WTC11 (cell line): ENCODE measurements around the gene LRRC8C. TPM values are rescaled to one million over a fixed set of nuclear protein-coding genes. Genes with fewer than 3 reads are reported as not detected.

Source experiments
- ATAC-seq: fragments of 200-7000 bp; cut with Tn5 transposase; 2 replicates; pipeline ENCODE4 v1.10.0; 2021; ENCODE audit warnings: mild to moderate bottlenecking, moderate library complexity
- CTCF ChIA-PET: fragments of 300-600 bp; sonication (Branson Sonifier 250); formaldehyde crosslinking; loops from one replicate; lab custom pipeline; 2021; ENCODE audit warnings: antibody characterized with exemption; lab: Charles Lee
- POLR2A ChIA-PET: fragments of 350-600 bp; sonication (Branson Sonifier 250); formaldehyde crosslinking; loops from one replicate; lab custom pipeline; 2021; ENCODE audit warnings: antibody characterized with exemption; lab: Charles Lee
- DNase-seq: peaks from one replicate; pipeline ENCODE4 v3.0.0; 2021; ENCODE audit warnings: low spot score
- H3K27ac Mint-ChIP-seq: 2 replicates; pipeline ENCODE4 v1.8.0; 2021; ENCODE audit warnings: mixed read lengths
- H3K27me3 Mint-ChIP-seq: 2 replicates; pipeline ENCODE4 v1.8.0; 2021; ENCODE audit warnings: low read depth, mild to moderate bottlenecking, moderate library complexity, mixed read lengths
- H3K36me3 Mint-ChIP-seq: 2 replicates; pipeline ENCODE4 v1.8.0; 2021; ENCODE audit warnings: mixed read lengths
- H3K4me1 Mint-ChIP-seq: 2 replicates; pipeline ENCODE4 v1.8.0; 2022; ENCODE audit warnings: mixed read lengths
- H3K4me3 Mint-ChIP-seq: 2 replicates; pipeline ENCODE4 v1.8.0; 2021; ENCODE audit warnings: mild to moderate bottlenecking, moderate library complexity, mixed read lengths
- H3K9me3 Mint-ChIP-seq: 2 replicates; pipeline ENCODE4 v1.8.0; 2021; ENCODE audit warnings: mixed read lengths
- FOXP1 ChIP-seq: sonication (generic); formaldehyde crosslinking; IDR thresholded peaks from 2 replicates; pipeline ENCODE4 v1.8.0; 2022; ENCODE audit warnings: missing genetic modification reagents, mild to moderate bottlenecking, moderate library complexity, borderline replicate concordance
- GRHL2 ChIP-seq: fragments of 250-450 bp; sonication (Bioruptor Pico); IDR thresholded peaks from 2 replicates; pipeline ENCODE4 v1.8.0; 2022; ENCODE audit warnings: mild to moderate bottlenecking, moderate library complexity; ENCODE audit not compliant: insufficient replicate concordance, severe bottlenecking
- JUN ChIP-seq: sonication (generic); formaldehyde crosslinking; IDR thresholded peaks from 2 replicates; pipeline ENCODE4 v1.8.0; 2023; ENCODE audit warnings: mild to moderate bottlenecking, missing genetic modification reagents
- KAT7 ChIP-seq: sonication (generic); formaldehyde crosslinking; IDR thresholded peaks from 2 replicates; pipeline ENCODE4 v1.8.1; 2023; ENCODE audit warnings: missing genetic modification reagents, mild to moderate bottlenecking, borderline replicate concordance
- MXD4 ChIP-seq: fragments of 250-450 bp; sonication (Bioruptor Pico); IDR thresholded peaks from 2 replicates; pipeline ENCODE4 v1.8.0; 2021; ENCODE audit warnings: mild to moderate bottlenecking, moderate library complexity, borderline replicate concordance
- NFATC4 ChIP-seq: fragments of 250-450 bp; sonication (Bioruptor Pico); IDR thresholded peaks from 2 replicates; pipeline ENCODE4 v1.9.0; 2021; ENCODE audit warnings: mild to moderate bottlenecking
- NFE2L1 ChIP-seq: sonication (generic); formaldehyde crosslinking; IDR thresholded peaks from 2 replicates; pipeline ENCODE4 v1.8.1; 2023; ENCODE audit warnings: missing genetic modification reagents
- NR3C1 ChIP-seq: sonication (generic); formaldehyde crosslinking; conservative IDR thresholded peaks from 2 replicates; pipeline ENCODE4 v1.8.1; 2023; ENCODE audit warnings: low read depth, mild to moderate bottlenecking, missing genetic modification reagents
- SMAD3 ChIP-seq: sonication (generic); formaldehyde crosslinking; IDR thresholded peaks from 2 replicates; pipeline ENCODE4 v1.8.0; 2022; ENCODE audit warnings: missing genetic modification reagents, mild to moderate bottlenecking, borderline replicate concordance
- SOX15 ChIP-seq: fragments of 250-450 bp; sonication (Bioruptor Pico); IDR thresholded peaks from 2 replicates; pipeline ENCODE4 v1.9.0; 2021; ENCODE audit warnings: mild to moderate bottlenecking
- TEAD1 ChIP-seq: sonication (generic); formaldehyde crosslinking; IDR thresholded peaks from 2 replicates; pipeline ENCODE4 v1.8.0; 2022; ENCODE audit warnings: mild to moderate bottlenecking, missing genetic modification reagents
- TEAD4 ChIP-seq: sonication (generic); formaldehyde crosslinking; IDR thresholded peaks from 2 replicates; pipeline ENCODE4 v1.8.0; 2022; ENCODE audit warnings: mild to moderate bottlenecking, missing genetic modification reagents
- ZNF263 ChIP-seq: sonication (generic); formaldehyde crosslinking; IDR thresholded peaks from 2 replicates; pipeline ENCODE4 v1.8.1; 2022; ENCODE audit warnings: low read depth, mild to moderate bottlenecking, moderate library complexity, missing genetic modification reagents
- total RNA-seq: library from RNA; stranded (reverse); gene quantifications from 3 replicates; pipeline ENCODE4 v1.2.3, GENCODE V29; 2021
- TF ChIP-seq, protein P1 (sequence below): sonication (generic); formaldehyde crosslinking; IDR thresholded peaks from 2 replicates; pipeline ENCODE4 v1.8.0; 2023; ENCODE audit warnings: missing genetic modification reagents, mild to moderate bottlenecking, borderline replicate concordance
- TF ChIP-seq, protein P2 (sequence below): fragments of 200-600 bp; IDR thresholded peaks from 2 replicates; pipeline ENCODE4 v1.8.0; 2022; ENCODE audit warnings: antibody characterized with exemption
- TF ChIP-seq, protein P3 (sequence below): sonication (generic); formaldehyde crosslinking; IDR thresholded peaks from 2 replicates; pipeline ENCODE4 v1.8.1; 2022; ENCODE audit warnings: mild to moderate bottlenecking, moderate library complexity, missing genetic modification reagents
- TF ChIP-seq, protein P4 (sequence below): sonication (generic); formaldehyde crosslinking; IDR thresholded peaks from 2 replicates; pipeline ENCODE4 v1.8.0; 2022; ENCODE audit warnings: mild to moderate bottlenecking, missing genetic modification reagents
- TF ChIP-seq, protein P5 (sequence below): sonication (generic); formaldehyde crosslinking; IDR thresholded peaks from 2 replicates; pipeline ENCODE4 v1.8.1; 2022; ENCODE audit warnings: low read depth, missing genetic modification reagents, borderline replicate concordance
- TF ChIP-seq, protein P6 (sequence below): sonication (generic); formaldehyde crosslinking; IDR thresholded peaks from 2 replicates; pipeline ENCODE4 v1.8.1; 2023; ENCODE audit warnings: mild to moderate bottlenecking, missing genetic modification reagents, moderate library complexity

Gene LRRC8C
- total RNA-seq, 1 experiment from 2014 or later = 1.8 TPM

DNA sequence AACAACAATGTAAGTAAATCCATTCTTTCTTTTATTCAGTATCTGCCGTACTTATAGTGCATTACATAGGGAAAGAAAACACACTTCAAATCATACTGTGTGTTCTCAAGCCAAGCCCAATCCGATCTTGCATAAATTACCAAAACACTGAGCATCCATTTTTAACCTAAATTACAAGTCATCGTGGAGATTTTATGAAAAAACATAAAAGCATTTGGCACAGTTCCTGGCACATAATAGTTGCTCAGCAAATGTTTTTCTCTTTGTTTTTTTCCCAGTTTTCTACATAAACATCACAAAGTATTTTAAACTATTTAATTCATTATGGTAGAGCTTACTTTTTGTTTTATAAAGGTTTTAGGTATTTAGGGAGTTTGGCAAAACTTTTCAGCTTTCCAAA, 48.1 kb upstream of the LRRC8C start:
- ChIA-PET CTCF (no interaction called here), POLR2A (no interaction called here)
- TF ChIP-seq TEAD1 (CRISPR knock-in tag) = no peak
- TF ChIP-seq MXD4 = no peak
- no peak for TF ChIP-seq GRHL2 (CRISPR knock-in tag)
- TF ChIP-seq ZNF263 = no peak
- TF ChIP-seq, protein P1, sequence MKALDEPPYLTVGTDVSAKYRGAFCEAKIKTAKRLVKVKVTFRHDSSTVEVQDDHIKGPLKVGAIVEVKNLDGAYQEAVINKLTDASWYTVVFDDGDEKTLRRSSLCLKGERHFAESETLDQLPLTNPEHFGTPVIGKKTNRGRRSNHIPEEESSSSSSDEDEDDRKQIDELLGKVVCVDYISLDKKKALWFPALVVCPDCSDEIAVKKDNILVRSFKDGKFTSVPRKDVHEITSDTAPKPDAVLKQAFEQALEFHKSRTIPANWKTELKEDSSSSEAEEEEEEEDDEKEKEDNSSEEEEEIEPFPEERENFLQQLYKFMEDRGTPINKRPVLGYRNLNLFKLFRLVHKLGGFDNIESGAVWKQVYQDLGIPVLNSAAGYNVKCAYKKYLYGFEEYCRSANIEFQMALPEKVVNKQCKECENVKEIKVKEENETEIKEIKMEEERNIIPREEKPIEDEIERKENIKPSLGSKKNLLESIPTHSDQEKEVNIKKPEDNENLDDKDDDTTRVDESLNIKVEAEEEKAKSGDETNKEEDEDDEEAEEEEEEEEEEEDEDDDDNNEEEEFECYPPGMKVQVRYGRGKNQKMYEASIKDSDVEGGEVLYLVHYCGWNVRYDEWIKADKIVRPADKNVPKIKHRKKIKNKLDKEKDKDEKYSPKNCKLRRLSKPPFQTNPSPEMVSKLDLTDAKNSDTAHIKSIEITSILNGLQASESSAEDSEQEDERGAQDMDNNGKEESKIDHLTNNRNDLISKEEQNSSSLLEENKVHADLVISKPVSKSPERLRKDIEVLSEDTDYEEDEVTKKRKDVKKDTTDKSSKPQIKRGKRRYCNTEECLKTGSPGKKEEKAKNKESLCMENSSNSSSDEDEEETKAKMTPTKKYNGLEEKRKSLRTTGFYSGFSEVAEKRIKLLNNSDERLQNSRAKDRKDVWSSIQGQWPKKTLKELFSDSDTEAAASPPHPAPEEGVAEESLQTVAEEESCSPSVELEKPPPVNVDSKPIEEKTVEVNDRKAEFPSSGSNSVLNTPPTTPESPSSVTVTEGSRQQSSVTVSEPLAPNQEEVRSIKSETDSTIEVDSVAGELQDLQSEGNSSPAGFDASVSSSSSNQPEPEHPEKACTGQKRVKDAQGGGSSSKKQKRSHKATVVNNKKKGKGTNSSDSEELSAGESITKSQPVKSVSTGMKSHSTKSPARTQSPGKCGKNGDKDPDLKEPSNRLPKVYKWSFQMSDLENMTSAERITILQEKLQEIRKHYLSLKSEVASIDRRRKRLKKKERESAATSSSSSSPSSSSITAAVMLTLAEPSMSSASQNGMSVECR (CRISPR knock-in tag) = no peak
- TF ChIP-seq NFATC4 = no peak
- TF ChIP-seq, protein P2, sequence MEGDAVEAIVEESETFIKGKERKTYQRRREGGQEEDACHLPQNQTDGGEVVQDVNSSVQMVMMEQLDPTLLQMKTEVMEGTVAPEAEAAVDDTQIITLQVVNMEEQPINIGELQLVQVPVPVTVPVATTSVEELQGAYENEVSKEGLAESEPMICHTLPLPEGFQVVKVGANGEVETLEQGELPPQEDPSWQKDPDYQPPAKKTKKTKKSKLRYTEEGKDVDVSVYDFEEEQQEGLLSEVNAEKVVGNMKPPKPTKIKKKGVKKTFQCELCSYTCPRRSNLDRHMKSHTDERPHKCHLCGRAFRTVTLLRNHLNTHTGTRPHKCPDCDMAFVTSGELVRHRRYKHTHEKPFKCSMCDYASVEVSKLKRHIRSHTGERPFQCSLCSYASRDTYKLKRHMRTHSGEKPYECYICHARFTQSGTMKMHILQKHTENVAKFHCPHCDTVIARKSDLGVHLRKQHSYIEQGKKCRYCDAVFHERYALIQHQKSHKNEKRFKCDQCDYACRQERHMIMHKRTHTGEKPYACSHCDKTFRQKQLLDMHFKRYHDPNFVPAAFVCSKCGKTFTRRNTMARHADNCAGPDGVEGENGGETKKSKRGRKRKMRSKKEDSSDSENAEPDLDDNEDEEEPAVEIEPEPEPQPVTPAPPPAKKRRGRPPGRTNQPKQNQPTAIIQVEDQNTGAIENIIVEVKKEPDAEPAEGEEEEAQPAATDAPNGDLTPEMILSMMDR = no peak
- no peak for TF ChIP-seq KAT7 (CRISPR knock-in tag)
- no peak for TF ChIP-seq FOXP1 (CRISPR knock-in tag)
- TF ChIP-seq, protein P3, sequence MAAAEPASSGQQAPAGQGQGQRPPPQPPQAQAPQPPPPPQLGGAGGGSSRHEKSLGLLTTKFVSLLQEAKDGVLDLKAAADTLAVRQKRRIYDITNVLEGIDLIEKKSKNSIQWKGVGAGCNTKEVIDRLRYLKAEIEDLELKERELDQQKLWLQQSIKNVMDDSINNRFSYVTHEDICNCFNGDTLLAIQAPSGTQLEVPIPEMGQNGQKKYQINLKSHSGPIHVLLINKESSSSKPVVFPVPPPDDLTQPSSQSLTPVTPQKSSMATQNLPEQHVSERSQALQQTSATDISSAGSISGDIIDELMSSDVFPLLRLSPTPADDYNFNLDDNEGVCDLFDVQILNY (CRISPR knock-in tag) = no peak
- no peak for TF ChIP-seq NFE2L1 (CRISPR knock-in tag)
- TF ChIP-seq TEAD4 (CRISPR knock-in tag) = no peak
- TF ChIP-seq SOX15 (CRISPR knock-in tag) = no peak
- TF ChIP-seq, protein P4, sequence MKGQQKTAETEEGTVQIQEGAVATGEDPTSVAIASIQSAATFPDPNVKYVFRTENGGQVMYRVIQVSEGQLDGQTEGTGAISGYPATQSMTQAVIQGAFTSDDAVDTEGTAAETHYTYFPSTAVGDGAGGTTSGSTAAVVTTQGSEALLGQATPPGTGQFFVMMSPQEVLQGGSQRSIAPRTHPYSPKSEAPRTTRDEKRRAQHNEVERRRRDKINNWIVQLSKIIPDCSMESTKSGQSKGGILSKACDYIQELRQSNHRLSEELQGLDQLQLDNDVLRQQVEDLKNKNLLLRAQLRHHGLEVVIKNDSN (CRISPR knock-in tag) = no peak
- TF ChIP-seq NR3C1 (CRISPR knock-in tag) = no peak
- TF ChIP-seq, protein P5, sequence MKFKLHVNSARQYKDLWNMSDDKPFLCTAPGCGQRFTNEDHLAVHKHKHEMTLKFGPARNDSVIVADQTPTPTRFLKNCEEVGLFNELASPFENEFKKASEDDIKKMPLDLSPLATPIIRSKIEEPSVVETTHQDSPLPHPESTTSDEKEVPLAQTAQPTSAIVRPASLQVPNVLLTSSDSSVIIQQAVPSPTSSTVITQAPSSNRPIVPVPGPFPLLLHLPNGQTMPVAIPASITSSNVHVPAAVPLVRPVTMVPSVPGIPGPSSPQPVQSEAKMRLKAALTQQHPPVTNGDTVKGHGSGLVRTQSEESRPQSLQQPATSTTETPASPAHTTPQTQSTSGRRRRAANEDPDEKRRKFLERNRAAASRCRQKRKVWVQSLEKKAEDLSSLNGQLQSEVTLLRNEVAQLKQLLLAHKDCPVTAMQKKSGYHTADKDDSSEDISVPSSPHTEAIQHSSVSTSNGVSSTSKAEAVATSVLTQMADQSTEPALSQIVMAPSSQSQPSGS (CRISPR knock-in tag) = no peak
- no peak for TF ChIP-seq JUN
- no peak for TF ChIP-seq SMAD3 (CRISPR knock-in tag)
- TF ChIP-seq, protein P6, sequence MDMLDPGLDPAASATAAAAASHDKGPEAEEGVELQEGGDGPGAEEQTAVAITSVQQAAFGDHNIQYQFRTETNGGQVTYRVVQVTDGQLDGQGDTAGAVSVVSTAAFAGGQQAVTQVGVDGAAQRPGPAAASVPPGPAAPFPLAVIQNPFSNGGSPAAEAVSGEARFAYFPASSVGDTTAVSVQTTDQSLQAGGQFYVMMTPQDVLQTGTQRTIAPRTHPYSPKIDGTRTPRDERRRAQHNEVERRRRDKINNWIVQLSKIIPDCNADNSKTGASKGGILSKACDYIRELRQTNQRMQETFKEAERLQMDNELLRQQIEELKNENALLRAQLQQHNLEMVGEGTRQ (CRISPR knock-in tag) = no peak
- DNase-seq (no peak), ATAC-seq (no peak)
- Mint-ChIP-seq H3K4me1 (peaks cover 38% of the 10 kb centered on the region), H3K4me3 (no peak overlapping the region), H3K27ac (0 out of 2 replicates have a peak overlapping the region, but pooled peaks have one; percentile 37), H3K9me3 (no peaks in the 10 kb centered on the region), H3K36me3 (peaks cover 33% of the 10 kb centered on the region), H3K27me3 (no peaks in the 10 kb centered on the region)
